SK-MEL-5 (cell line): Measurements from ENCODE around the gene STEAP3. TPM values are rescaled to one million over a fixed set of nuclear protein-coding genes. Genes with fewer than 3 reads are reported as not detected.

ENCODE experiments used
- DNase-seq: peaks from one replicate; pipeline ENCODE4 v3.0.0-alpha.2; 2016; ENCODE audit warnings: low read depth, low spot score
- in situ Hi-C: cut with HindIII; loops from 2 replicates; pipeline ENCODE4 v1.10.0; 2016; ENCODE audit warnings: low sequenced_read_pairs, high pct_unique_total_duplicates, low pct_unique_long_range_greater_than_20kb
- total RNA-seq: library from RNA; depleted of rRNA; stranded (reverse); fragments of >200 nt; shearing (Covaris generic); gene quantifications from 2 replicates; pipeline ENCODE4 v1.2.3, GENCODE V29; 2014

The STEAP3 gene
- total RNA-seq, 1 experiment from 2014 or later: 6.0 TPM

DNA sequence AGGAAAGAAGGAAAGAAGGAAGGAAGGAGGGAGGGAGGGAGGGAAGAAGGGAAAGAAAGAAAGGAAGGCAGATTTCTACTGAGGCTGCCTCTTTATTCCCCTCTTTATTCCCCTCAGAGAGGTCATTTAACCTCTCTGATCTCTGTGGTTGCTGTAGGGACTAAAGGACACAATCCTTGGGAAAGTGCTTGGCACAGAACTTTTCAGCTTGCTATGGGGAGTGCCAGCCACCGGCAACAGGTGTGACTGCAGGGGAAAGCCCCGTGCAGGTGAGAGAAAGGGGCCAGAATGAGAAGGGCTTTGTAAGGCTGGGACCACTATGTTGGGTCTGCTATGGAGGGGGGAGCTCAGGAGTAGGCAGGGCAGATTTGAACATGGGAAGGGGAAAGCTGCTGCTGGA is 27.7 kb upstream of the STEAP3 start:
- no peak for DNase-seq
- in situ Hi-C loops: no loop called here

- in situ Hi-C loops: no loop called here
- DNase-seq: no peak
Observed at GRCh38 chr2:119196301-119197125, 27.1 kb upstream of the STEAP3 start.

- DNase-seq: no peak
- in situ Hi-C loops: no loop called here
Observed at GRCh38 chr2:119197126-119197405, 26.6 kb upstream of the STEAP3 start.

- DNase-seq: no peak
- in situ Hi-C loops: no loop called here
Observed at GRCh38 chr2:119197529-119198239, 25.9 kb upstream of the STEAP3 start.

DNA sequence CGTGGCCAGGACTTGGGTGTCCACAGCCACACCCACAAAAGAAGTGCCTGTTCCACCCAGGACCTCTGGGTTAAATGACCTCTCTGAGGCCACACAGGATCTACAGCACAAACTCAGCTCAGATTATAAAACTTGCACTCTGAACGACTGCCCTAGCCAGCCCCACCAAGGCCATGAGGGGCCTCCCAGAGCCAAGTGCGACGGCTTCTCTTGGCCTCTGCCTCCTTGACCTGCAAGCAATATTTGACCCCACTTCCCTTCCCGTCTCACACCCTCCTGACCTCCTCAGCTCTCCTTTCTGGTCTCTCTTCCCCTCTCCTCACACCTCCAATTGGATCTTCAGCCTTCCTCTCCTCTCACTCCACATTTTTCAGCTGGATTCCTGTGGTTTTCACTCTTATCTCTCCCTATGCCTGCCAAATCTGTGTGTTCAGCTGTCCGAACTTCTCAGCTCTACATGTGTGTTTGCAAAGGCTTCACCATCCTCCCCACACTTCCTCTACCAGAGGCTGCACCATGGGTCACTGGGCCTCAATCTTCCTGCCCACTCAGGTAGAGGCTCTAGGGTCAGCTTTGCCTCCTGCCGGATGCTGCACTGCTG is 25.3 kb upstream of the STEAP3 start:
- no peak for DNase-seq
- in situ Hi-C loops: no loop called here

DNA sequence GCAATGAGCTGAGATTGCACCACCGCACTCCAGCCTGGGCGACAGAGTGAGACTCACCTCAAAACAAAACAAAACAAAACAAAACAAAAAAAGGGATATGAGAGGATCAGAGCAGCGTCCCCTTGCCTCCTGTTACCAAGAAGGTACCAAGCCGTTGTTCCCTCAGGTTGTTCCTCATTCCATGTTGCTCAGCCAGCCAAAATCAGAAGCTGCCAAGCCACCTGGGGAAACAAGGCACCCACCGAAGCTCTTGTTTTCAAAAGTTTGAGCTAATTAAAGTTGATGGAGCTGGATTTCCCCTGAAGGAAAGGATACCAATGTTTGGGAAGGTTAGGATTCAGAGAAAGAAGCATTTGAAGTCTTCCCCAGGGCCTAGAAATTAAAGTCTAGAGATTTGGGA is 21.8 kb upstream of the STEAP3 start:
- in situ Hi-C loops: no loop called here
- no peak for DNase-seq

- no peak for DNase-seq
- in situ Hi-C loops: no loop called here
Observed at GRCh38 chr2:119202610-119203310, 20.9 kb upstream of the STEAP3 start.

DNA sequence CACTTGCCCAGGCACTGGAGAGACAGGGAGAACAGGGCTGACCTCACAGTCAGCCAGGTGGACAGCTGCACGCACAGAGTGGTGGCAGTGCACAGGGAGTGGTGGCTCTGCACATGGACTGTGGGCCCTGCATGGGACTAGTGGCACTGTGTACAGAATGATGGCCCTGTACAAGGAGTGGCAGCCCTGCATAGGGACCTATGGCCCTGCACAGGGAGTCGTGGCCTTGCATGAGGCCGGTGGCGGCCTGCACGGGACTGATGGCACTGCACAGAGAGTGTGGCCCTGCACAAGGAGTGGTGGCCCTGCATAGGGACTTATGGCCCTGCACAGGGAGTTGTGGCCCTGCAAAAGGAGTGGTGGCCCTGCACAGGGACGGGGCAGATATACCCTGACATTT is 19.1 kb upstream of the STEAP3 start:
- no peak for DNase-seq
- in situ Hi-C loops: no loop called here

DNA sequence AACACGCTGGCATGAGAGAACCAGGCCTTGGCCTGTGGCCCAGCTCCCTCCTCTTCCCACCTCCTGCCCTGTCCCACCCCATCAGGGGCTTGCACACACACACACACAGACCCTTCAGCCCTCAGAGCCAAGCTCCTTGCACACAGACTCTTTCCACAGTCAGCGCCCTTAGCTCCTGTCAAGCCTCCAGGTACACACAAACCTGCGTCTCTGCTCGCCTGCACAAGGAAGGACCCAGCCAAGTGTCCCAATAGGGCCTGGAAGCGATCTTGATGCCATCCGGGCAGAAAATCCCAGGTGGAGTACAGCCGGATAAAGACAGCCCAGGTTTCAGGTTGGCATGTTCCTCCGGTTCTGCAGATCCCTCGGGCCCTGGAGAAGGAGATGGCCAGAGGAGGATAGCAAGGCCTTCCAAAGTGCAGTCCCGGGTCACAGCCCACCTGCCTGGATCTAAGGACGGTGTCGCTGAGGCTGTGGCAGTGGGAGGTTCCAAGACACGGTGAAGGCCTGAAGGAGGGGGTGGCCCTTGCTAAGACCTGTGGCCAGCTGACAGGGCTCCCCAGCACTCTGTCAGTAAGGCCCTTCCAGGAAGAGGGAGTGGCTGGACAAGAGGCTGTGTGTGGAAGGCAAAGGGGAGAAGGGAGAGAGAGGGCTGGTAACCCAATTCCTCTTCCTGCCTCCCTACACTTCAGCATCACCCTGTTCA is 18.5 kb upstream of the STEAP3 start:
- in situ Hi-C loops: no loop called here
- DNase-seq: no peak

- in situ Hi-C loops: no loop called here
- no peak for DNase-seq
Observed at GRCh38 chr2:119206201-119206600, 17.4 kb upstream of the STEAP3 start.

DNA sequence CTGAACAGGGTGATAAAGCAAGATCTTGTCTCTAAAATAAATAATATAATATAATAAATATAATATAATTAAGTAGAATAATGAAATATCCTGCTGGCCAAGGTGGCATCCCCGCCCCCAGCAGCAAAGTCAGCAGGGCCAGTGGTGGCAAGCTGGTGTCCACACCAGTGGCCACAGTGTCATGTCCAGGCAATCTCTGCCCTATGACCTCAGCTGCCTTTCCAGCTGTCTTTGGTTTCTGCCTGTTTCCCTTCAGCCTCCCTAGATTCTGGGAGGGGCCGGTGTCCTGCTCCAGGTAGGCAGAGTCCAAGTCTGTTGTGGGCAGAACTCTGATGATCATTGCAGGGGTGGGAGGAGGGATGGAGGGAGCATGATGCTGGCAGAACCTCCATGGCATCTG is 16.2 kb upstream of the STEAP3 start:
- DNase-seq: no peak
- in situ Hi-C loops: no loop called here

DNA sequence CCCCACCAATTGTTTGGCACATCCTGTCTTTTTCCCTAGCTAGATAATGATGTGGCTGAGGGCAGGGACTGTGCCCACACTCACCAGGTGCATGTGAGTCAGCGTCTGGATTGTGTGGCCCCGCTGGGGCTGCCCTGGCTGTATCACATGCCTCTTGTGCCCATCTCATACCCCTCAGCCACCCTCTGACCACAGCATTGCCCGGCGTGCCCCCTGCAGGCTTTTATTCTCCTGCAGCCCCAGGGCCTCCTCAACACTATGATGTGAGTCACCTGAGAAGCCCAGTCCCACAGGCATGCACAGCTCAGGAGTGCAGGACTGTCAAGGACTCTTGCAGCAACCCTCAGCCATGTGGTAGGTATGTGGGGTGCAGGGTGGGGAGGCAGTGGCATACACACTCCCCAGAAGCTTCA is 14.8 kb upstream of the STEAP3 start:
- DNase-seq: no peak
- in situ Hi-C loops: no loop called here

DNA sequence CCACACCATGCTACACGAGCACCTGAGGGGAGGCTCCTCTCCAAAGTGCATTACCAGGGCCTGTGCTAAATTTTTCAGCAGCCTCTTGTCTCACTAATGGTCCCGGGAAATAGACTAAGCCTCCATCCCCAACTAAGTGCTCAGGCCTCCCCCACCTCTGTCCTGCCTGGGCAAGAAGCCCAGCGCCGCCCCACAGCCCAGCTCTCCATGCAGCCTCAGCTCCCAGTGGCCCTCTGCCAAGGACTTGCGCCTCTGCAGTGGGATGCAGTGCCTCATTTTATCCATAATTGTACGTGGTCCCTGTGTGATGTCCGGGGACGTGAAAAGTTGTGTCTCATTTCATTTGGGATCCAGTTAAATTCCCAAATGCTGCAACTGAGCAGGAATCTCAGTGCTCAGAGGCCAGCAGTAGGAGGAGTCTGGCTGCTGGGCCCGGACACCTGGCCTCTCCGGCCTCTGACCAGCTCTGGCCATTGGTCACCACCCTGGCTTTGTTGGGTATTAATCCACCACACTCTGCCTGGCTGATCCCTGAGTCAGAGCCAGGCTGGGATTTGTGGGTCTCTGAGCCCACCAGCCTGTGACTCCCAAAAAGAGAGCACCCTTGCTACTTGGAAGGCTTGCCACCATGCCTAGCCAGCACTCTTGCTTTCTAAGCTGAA is 11.4 kb upstream of the STEAP3 start:
- in situ Hi-C loops: no loop called here
- DNase-seq: no peak

DNA sequence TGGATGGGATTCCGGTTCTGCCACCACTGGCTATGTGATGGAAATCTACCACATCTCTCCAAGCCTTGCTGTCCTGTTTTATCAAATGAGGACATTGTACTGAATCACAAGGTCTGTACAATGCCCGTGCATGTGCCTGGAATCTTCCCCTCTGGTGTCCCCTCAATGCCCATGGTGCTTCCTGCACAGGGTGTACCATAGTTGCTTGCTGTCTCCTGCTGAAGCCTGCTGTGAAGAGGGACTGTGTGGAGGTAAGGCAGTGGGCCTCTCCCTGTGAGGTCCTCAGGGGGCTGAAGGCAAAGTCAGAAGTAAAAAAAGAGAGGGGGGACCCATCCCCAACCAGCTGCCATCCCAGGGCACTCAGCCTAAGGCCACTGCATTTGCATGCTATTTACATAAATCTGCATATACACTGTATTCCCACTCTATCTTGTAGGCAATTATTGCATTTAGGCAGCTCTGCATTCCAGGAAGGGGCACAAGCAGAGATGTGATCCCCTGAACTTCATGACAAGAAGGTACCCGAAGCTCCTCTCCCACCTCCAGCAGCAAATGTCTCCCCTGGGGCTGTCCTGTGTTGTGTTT is 9.1 kb upstream of the STEAP3 start:
- no peak for DNase-seq
- in situ Hi-C loops: no loop called here

DNA sequence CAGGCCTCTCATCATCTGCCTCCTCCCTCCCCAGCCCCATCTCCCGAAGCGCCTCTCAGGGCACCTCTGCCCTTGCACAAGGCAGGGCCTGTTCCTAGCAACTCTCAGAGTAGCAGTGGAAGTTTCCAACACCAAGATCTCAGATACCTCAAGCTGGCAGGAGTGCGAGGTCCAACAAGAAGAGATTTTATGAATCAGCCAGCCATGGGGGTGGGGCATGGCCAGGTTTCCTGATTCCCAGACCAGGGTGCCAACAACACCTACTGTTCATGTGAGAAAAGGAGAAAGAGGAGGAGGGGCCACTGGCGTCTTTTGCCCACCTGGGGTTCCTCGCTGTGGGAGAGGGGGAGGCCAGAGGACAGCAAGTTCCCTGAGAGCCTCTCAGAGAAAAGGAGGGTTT is 6.6 kb upstream of the STEAP3 start:
- DNase-seq: no peak
- in situ Hi-C loops: no loop called here

DNA sequence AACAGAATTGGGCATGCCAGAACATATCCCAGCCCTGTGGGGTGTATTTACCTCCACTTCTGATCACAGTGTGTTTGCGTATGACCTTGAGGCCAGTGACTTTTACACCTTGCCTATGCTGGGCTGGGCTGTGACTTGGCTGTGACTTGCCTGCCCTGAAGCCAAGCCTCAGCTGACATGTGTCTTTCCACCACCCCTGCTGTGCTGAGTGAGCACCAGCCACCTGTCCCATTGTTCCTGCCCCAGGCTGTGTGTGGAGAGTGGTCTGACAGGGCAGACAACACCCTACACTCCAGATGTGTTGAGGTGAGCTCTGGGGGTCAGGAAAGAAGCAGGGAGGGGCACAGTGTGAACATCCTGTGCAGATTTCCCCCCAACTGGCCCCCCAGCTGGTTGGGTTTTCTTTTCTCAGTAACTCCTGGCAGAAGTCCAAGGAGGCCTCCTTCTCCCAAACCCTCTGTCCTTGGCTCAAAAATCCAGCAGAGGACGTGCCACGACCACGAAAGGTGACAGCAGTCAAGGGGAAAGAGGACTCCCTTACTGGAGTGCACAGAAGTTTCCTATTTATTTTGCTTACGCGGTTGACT is 5.1 kb upstream of the STEAP3 start:
- in situ Hi-C loops: no loop called here
- peak; percentile 40 for DNase-seq

DNA sequence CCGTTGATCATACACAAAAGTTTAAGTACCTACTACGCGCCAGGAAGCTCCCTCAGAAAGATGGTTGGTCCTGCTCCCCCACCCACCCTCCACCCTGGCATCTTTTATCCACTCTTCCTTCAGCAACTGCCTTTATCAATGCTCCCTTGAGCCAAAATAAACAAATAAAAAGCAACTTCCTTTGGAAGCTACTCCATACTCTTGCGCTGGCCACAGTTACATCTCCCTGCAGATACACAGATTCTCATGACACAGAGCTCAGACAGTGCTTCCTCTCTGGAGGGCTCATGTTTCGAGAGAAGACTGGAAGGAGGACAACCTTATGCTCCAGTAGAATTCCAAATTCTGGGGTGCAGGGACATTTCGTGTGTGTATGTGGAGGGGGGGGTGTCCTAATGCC is 3.8 kb upstream of the STEAP3 start:
- in situ Hi-C loops: no loop called here
- no peak for DNase-seq
